SK-N-MC (cell line): ENCODE data around the gene FBLN2.

Experiments
- EZH2 ChIP-seq: fragments of 200-600 bp; sonication (generic); IDR thresholded peaks from one replicate; pipeline ENCODE4 v1.6.1; 2017; ENCODE audit warnings: antibody characterized with exemption
- FOXP2 ChIP-seq: optimal IDR thresholded peaks from 2 replicates; pipeline ENCODE3; 2011; ENCODE audit warnings: mild to moderate bottlenecking, moderate library complexity; ENCODE audit not compliant: insufficient read depth; ENCODE audit errors: extremely low read length, control extremely low read depth
- POLR2AphosphoS5 ChIP-seq: IDR thresholded peaks from 2 replicates; pipeline ENCODE4 v1.6.1; 2012; ENCODE audit warnings: mild to moderate bottlenecking, low read depth, low read length, borderline replicate concordance

DNA sequence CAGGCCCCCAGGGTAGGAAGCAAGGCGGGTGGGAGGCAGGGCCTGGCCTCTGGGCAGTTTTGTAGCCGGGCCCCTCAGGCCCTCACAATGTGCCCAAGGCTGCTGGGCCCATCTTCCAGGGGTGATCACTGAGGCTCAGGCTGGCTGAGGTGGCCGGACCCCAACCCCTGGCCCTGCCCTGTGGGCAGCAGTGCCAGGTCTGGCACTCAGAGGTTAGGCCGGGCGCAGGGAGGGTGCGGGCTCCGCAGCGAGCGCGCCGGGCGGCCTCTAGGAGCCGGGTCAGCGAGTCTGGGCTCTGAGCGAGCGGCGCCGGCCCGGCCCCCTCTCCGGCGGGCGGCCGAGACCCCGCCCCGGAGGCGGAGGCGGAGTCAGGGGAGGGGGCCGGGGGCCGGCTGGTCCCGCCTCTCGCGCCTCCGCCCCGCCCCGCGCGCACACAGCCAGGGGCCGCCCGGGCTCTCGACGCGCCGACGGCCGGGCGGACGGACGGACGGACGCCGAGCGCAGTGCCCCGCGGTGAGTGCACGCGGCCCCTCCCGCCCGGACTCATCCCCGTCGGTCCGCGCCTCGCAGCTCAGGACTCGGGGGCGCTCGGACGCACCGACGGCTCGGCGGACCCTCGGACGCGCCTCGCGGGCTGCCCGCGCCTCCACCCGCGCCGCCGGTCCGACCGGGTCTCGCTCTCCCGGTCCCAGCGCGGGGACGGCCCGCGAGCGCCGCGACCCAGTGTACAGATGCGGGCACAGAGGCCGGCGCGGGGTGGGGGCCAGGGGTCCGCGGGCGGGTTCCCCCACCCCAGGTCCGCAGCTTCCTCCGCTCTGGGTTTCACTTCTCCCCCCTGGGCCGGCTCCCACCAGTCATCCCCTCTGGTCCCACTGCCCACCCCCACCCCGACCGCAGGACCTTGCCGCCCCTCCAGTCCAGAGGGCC, at the start of gene FBLN2:
- TF ChIP-seq POLR2AphosphoS5 (no peak), EZH2 (no peak), FOXP2 (no peak)
